HS-27A (cell line): ENCODE measurements around the gene MKNK2.
A peak's percentile ranks its signal among the peaks of the same experiment; 100 is the strongest.
"Not testable (repeated sequence)": the region's sequence is repeated elsewhere in the genome, so short reads cannot be mapped to it uniquely, and the experiment has no call there.

ENCODE experiments used
- DNase-seq: peaks from one replicate; pipeline ENCODE4 v3.0.0-alpha.2; 2012; ENCODE audit warnings: low read depth, missing footprints

MKNK2 gene

DNA sequence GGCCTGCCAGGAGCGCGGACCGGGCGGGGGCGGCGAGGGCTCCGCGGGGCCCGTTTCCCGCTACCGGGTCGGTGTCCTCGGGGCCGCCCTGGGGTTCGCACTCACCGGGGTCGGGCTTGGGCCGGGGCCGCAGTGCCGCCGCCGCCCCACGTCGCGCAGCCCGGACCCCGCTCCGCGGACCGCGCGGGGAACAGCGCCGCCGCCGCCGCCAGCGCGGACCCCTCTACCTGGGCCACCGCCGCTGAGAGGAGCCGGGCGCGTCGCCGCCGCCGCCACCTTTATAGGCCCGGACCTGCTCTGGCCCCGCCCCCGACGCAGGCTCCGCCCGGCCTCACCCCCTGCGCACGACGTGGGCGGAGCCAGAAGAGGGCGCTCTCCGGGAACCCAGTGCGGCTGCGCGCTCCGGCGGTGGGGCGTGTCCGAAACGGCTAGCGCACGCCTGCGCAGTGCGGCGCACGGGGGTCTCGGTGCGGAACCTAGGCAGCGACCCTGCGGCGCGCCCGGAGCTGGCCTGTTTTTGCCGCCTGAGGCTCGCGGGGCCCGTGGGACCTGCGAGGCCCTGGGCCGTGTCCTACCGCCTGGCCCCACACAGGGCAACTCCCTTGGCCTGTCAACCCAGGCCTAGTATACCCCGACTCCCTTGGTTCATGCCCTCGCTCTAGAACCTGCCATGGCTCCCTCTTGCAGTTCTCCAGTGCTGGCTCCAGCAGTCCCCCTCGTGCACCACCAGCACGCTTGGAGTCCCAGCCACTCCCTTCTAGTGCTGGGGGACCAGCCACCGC, at the start of gene MKNK2:
Gene MKNK2, minus strand, starts transcription at position 254 of the 782 bp plus-strand sequence. CDS start 393 bp downstream, outside the sequence.
- DNase-seq: no peak

GRCh38 chr19:2100719-2101061, 49.6 kb upstream of the MKNK2 start:
- DNase-seq: no peak

GRCh38 chr19:2099937-2100718, 49.1 kb upstream of the MKNK2 start:
- DNase-seq: no peak

- DNase-seq: no peak
Observed at GRCh38 chr19:2099054-2099501, 48.0 kb upstream of the MKNK2 start.

- DNase-seq: no peak
Observed at GRCh38 chr19:2097886-2098327, 46.9 kb upstream of the MKNK2 start.

GRCh38 chr19:2097203-2097885, 46.3 kb upstream of the MKNK2 start:
- DNase-seq: no peak

GRCh38 chr19:2096480-2097202, 45.6 kb upstream of the MKNK2 start, which contains the start of gene IZUMO4:
Gene IZUMO4 (plus strand): TSS chr19:2096915. CDS start chr19:2096946, 31 bp downstream.
- DNase-seq: peak; percentile 77

- DNase-seq: no peak
Observed at GRCh38 chr19:2096034-2096479, 45.0 kb upstream of the MKNK2 start, which contains the start of gene MOB3A. Gene MOB3A (minus strand): TSS chr19:2096326. CDS start chr19:2078560, 17,766 bp downstream.

- not testable (repeated sequence) for DNase-seq
Observed at GRCh38 chr19:2091926-2092525, 41.0 kb upstream of the MKNK2 start.

DNA sequence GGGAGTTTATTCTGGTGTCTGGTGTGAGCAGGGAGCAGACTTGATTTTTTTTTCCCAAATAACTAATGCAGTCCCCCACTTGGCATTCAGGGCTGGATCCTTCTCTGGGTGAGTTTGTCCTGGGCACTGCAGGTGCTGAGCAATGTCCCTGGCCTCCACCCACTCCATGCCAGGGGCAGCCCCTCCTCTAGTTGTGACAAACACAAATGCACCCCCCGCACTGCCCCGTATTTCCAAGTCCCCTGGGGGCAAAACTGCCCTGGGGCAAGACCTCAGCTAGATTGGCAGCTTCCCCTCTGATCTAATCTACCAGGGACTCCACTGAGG, 38.6 kb upstream of the MKNK2 start:
- DNase-seq: no peak

DNA sequence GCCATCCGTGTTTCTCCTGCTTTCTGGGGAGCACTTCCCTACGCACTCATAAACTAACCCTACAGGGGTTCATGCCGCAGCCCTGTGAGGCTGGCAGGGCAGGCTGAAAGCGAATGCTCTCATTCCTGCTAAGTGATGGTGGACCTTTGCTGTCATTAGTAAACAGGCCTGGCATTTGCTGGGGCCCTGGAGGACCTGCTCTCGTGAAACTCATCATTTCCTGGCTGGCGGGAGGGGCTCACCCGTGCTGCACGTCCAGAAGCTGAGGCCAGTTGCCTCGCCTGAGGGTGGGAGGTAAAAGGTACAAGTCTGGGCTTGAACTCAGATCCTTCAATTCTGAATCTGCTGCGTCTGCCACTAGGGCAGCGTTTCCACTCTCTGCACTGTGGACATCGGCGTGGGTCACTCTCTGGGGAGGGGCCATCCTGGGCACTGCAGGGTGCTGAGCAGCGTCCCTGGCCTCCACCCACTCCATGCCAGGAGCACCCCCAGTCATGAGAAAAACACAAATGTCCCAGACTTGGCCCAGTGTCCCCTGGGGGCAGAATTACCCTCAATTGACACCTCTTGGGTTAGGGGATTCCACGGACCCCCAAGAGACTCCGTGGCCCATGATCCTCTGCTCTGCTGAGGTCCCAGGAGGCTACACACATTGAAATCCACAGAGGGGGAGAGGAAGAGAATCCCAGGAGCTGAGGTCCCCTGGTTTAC, 38.1 kb upstream of the MKNK2 start:
- no peak for DNase-seq

- no peak for DNase-seq
Observed at GRCh38 chr19:2087621-2088100, 36.6 kb upstream of the MKNK2 start.

DNA sequence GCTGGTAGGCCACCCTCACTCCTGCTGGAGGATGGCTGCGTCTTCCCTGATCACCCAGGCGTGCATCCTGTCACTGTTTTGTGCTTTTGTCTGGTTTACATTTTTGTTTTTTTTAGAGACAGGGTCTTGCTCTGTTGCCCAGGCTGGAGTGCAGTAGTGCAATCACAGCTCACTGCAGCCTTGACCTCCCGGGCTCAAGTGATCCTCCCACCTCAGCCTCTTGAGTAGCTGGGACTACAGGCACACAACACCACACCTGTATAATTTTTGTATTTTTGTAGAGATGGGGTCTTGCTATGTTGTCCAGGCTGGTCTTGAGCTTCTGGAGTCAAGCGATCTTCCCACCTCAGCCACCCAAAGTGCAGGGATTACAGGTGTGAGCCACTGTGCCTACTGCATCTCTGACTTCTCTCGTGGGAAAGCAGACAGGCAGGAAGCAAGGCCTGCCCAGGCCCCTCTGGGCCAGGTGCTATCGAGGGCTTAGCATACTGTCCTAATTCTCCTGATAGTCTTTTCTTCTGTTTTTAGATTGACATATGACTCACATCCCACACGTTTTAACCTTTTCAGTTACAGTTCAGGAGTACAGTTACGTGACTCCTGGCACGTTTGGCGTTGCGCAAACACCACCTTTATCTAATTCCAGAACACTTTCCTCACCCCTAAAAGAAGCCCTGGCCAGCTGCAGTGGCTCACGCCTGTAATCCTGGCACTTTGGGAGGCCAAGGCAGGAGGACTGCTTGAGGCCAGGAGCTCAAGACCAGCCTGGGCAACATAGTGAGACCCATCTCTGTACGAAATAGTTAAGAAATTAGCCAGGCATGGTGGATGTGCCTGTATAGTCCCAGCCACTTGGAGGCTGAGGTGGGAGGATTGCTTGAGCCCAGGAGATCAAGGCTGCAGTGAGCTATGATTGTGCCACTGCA, 35.9 kb upstream of the MKNK2 start:
- DNase-seq: not testable (repeated sequence)

DNA sequence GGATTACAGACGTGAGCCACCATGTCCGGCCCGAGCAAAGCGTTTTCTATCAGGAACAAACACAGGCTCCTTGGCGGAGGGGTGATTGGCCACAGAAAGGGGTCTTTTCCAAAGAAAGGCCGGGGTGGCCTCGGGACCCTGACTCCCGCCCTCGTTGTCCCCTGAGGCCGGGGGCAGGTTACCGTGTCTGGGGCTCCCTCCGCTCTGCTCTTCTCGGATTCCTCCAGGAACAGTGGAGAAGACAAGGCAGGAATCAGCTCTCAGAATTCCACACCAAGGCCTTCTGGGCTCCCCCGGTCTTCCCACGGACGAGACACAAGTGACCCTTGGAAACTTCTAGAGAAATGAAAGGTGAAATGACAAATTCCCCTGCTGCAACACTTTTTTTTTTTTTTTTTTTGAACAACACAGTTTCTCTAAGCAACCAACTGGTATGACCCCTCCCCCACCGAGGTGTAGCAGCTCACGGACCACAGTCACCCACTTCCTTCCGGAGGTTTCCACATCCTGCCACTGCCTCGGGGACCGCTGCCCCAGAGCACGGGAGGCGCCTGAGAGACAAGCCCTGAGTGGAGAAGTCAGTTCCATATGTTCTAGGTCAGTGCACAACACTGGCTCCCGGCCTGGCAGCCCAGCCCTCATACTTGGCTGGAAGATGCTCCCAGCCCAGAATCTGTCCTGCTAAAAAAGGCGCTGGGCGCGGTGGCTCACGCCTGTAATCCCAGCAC, 34.1 kb upstream of the MKNK2 start:
- no peak for DNase-seq

GRCh38 chr19:2083174-2083854, 32.3 kb upstream of the MKNK2 start:
- DNase-seq: no peak

GRCh38 chr19:2081873-2082810, 31.1 kb upstream of the MKNK2 start:
- no peak for DNase-seq
